Measurements from ENCODE around the gene PRM2.

Gene PRM2

DNA sequence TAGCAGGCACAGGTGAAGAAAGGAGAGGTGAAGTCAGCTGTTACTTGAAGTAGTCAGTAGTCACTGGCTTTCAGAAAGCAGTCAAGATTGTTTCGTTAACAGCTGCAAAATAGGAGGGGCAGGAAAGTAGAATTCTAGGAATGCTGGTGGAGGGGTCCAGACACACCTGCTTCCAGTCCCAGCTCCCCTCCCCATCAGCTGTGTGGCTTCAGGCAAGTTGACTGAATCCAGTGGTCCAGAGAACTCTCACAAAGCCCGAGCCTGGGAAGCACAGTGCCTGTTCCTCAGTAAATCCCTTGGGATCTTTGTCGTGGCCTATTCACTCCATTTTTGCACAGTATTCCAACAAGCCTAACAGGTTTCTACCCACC lies 15.7 kb downstream of the PRM2 start:
- no peak for DNase-seq (ENCODE audit: low read depth)

GRCh38 chr16:11259655-11260595 lies 16.4 kb downstream of the PRM2 start:
- DNase-seq (ENCODE audit: low read depth) = no peak

DNA sequence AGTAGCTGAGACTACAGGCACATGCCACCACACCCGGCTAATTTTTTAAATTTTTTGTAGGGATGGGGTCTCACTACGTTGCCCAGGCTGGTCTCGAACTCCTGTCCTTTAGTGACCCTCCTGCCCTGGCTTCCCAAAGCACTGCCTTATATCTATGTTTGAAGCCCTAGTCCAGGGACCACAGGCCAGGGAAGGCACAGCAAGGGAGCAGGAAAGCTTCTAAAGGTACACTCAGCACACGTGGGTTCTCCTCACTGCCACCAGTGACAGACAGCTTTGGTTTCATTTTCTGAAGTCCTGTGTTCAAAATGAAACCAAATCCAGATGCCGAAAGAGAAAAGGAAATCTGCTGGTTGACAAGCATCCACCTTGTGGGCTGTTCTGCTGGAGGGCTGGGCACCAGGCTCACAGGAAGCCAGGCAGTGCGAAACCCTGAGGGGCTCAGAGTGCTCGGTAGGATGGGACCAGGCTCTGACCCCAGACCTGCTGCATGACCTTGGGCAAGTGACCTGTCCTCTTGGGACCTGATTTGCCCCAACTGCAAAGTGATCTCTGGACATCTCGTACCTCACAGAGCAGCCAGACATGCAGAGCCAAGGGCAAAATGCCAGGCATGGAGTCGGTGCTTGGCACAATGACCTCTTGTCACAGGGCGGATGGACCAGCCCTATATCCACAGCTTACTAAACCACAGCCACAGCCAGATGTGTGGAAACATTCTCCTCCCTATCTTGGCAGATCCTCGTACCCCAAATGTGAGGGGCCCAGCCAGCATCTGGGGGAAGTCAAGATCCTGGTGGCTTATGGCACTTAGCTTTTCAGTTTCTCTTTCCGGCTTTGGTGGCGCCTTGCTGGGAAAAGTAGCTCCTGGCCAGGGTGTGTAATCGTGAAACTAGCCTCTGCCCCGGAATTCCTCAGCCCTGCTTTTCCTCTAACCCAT lies 17.5 kb downstream of the PRM2 start:
- DNase-seq (ENCODE audit: low read depth) = peak; percentile 13

DNA sequence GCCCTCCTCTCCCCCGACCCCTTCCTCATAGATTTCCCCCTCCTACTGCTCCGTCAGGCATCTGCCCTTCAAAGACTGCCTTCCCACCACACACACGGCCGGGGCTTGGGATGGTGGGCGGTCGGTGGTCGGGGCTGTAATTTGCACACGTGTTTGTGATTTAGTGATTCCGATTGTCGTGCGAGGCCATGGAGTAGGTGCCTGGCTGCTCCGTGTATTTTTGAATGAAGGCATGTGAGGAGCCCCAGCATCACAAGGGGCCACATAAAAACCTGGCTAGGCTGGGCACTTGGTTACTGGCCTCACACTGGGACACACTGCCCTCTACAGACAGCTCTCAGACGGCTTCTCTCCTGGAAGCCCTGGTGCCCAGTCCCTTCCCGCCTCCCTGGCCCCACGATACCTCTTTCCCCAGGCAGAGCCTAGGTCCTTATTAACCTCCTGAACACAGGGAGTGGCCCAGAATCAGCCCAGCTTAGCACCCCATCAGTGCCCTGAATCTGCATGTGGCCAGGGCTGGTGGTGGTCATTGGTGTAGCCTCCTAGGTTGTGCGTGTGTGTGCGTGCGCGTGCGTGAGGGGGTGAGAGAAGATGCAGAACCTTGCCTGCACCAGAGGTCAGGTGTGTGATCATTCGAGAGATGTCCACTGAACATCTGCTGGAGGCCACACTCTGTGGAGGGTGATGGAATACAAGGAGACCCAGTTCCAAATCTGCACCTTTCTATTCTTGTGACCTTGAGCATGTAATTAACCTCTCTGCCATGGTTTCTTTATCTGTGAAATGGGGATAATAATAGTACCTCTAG lies 18.9 kb downstream of the PRM2 start:
- peak; percentile 84 for DNase-seq (ENCODE audit: low read depth)

DNA sequence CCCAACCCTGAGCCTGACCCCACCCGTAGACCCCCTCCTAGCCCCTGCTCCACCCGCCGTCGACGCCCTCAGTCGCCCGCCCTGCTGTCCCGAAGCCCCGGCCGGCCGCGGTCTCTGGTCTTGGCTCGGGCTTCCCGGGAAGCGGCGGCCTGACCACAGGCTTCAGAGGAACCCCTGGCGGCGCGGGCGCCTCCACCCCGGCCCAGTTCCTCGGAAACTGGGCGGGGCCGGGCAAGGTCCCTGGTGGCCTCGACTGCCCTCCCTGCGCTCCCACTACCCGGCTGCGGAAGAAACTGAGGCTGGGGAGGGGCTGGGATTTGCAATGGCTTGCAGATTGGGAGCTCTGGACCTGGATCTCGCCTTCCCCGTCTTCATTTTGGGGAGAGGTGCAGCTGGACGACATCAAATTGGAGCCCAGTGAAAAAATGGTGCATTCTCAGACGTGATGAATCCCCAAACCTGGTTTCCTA lies 19.6 kb downstream of the PRM2 start:
- peak; percentile 59 for DNase-seq (ENCODE audit: low read depth)

DNA sequence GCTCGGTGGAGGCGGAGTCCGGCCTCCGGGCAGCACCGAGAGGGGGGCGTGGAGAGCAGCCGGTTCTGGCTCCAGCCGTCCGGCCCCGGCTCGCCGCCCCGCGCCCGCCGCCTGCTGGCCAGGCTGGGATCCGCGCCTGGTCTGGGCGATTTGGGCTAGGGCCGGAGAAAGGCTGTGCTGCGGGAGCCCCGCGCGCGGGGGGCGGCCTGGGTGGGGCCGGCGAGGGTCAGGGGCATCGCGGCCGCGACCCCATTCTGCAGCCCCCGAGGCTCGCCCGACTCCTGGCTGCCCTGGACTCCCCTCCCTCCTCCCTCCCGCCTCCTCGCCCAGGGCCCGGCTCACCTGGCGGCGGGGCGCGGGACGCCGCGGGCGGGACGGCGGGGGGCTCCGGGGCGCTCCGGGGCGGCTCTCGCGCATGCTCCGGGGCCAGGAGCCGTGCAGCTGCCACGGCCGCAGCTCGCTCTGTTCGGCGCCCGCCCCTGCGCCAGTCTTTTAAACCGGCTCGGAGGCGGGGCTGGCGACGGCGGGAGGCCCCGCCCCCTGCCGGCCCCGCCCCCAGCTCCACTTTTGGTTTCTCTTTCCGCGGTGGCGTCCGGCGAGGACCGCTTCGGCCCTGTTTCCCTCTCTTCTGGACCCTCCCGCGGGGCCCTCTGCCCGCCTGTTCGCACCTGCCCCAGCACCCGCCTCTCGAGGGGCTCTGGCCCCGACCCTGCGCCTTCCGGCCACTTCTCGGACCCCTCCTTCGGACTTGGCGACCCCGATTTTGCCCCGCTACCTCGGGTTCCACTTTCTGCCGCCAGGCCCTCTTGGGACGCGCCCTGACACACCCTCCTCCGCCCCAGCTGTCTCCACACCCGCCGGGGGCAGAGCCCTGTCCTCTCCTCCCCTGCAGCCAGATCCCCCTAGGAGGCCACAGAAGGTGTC lies 20.3 kb downstream of the PRM2 start, which contains the start of gene SOCS1:
TSS of gene SOCS1 (minus strand) at position 468 of the 924 bp plus-strand sequence. CDS start 726 bp downstream, outside the sequence.
- DNase-seq (ENCODE audit: low read depth) = peak; percentile 86

DNA sequence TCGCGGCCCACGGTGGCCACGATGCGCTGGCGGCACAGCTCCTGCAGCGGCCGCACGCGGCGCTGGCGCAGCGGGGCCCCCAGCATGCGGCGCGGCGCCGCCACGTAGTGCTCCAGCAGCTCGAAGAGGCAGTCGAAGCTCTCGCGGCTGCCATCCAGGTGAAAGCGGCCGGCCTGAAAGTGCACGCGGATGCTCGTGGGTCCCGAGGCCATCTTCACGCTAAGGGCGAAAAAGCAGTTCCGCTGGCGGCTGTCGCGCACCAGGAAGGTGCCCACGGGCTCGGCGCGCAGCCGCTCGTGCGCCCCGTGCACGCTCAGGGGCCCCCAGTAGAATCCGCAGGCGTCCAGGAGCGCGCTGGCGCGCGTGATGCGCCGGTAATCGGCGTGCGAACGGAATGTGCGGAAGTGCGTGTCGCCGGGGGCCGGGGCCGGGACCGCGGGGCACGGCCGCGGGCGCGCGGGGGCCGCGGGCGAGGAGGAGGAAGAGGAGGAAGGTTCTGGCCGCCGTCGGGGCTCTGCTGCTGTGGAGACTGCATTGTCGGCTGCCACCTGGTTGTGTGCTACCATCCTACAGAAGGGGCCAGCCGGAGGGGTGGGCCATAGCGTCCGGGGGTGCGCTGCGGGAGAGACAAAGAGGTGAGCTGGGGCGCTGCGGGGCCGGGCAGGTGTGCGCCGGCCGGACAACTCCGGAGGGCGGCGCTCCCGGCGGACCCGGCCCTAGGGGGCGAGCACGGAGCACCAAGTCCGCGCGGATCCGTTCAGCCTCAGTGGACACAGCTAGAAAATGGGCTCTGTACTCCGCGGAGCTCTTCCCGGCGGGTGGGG lies 21.2 kb downstream of the PRM2 start:
- peak; percentile 71 for DNase-seq (ENCODE audit: low read depth)

- no peak for DNase-seq (ENCODE audit: low read depth)
Measured at GRCh38 chr16:11253995-11254912, 22.0 kb downstream of the PRM2 start.

DNA sequence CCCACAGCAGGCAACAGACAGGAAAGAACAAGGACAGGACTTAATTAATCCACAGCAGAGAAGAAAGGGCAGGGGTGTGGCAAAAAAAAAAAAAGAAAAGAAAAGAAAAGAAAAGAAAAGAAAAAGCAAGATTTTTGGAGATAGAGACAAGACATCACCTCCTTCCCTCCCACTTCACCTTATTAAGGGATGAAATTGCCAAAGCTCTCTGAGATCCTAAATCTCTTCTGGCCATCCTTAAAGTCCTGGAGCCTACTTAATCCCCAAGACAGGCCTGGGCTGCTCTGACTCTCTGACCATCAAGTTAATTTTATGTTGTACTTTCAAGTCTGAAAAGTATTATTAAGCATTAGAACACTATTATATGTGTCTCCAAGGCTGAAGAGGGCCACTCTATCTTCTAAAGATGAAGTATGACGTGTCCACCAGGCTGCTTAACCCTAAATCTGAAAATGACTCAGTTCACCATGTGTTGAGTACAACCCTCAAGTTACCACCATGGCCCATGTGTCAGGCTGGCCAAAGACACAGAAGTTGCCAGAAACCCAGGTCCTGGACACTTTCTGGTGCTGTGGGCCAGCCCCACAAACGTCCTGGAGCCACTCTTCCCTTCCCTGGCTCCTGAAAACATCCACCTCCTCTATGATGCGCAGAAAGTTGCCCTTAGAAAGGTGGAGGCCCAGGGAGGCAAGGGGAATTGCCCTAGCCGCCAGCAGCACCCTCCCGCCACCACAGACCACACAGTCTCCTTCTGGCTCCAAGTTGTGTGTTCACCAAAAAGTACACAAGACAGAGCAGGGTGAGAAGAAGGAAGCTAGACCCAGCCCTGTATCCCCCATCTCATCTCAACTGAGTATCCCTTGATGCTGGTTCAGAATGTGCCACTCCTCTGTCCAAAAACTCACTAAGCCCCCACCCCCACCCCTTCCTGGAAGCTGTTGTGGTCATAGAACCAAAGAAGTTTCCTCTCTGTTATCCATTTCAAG lies 23.0 kb downstream of the PRM2 start:
- peak; percentile 27 for DNase-seq (ENCODE audit: low read depth)

GRCh38 chr16:11252482-11252931 lies 23.8 kb downstream of the PRM2 start:
- no peak for DNase-seq (ENCODE audit: low read depth)

- DNase-seq (ENCODE audit: low read depth) = peak; percentile 67
Measured at GRCh38 chr16:11251525-11252481, 24.5 kb downstream of the PRM2 start.

DNA sequence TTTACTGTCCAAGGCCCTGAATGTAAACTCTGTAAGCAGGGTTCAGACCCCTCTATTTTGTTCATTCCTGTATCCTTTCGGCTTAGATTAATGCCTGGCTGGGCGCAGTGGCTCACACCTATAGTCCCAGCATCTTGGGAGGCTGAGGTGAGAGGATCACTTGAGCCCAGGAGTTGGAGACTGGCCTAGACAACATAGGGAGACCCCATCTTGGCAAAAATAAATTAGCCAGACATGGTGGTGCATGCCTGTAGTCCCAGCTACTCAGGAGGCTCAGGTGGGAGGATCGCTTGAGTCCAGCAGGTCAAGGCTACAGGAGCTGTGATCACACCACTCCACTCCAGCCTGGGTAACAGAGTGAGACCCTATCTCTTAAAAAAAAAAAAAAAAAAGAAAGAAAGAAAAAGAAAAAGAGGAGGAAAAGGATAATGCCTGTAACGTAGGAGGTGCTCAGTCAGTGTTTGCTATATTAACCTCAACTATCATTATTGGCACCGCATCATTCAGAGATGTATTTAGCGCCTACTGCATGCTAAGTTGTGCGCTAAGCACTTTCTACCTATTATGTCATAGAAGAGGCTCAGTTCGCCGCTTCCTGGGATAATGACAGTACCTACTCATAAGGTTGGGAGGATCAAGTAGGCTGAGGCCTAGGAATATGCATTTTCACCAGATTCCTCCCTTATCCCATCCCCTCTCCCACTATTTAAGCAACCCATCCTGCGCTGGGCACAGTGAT lies 25.3 kb downstream of the PRM2 start:
- DNase-seq (ENCODE audit: low read depth) = no peak

DNA sequence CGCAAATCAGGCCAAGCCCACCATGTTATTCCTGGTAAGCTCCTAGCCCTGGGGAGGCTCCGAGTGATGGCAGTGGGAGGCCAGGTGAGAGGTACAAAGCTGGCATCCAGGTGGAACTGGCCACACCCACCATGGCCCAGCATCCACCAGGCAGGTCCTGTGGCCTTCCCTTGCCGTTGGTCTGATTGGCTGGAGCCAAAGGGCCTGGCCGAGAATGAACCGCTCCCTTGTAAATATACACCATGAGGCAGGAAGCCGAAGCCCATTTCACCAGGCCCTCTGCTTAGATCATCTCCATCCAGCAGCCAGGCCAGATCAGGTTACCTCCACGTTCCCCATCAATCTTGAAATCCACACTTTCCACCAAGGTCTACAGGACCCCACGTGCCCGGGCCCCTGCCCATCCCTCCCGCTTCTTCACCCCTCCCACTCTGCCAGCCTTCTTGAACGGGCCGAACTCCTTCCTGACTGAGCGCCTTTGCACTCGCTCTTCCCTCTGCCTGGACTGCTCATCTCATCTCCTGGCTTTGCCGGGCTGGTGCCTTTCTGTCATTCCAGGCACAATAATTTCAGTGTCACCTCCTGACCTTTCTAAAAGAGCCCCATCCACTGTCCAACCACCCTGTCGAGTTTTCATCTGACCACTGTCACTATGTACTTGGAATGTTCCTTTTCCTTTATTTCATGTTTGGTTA lies 26.0 kb downstream of the PRM2 start:
- DNase-seq (ENCODE audit: low read depth) = peak; percentile 44

GRCh38 chr16:11249233-11250061 lies 26.8 kb downstream of the PRM2 start:
- DNase-seq (ENCODE audit: low read depth) = no peak
